ENCODE data around the gene ACVR1B. TPM values are rescaled to one million over a fixed set of nuclear protein-coding genes. Genes with fewer than 3 reads are reported as not detected.
"Not testable (repeated sequence)": the region's sequence is repeated elsewhere in the genome, so short reads cannot be mapped to it uniquely, and the experiment has no call there.

Gene ACVR1B
- total RNA-seq, 2 donors from 2014 or later: 39.6 to 43.3 TPM

DNA sequence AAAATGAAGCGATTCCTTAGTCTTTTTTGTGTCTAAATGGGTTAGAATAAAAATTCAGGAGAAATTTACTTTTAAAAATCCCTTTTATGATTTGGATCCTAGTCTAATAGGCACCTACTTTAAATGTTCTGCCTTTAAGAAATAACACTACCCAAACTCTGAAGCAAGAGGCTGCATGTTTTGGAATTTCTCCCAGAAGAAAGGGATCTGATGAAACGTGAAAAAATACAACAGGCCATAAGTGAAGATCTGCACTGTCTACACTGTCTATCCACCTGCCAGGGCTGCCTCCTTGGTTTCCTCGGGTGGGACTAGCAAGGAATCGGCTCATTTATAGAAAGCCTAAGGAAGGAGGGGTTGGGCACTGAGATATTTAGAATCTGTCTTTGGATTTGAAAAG, 22.1 kb downstream of the ACVR1B start:
- Histone ChIP-seq H3K36me3 (no peaks in the 10 kb centered on the region), H3K9me3 (no peaks in the 10 kb centered on the region), H3K27ac (no peak overlapping the region), H3K4me1 (replicated peaks) (peaks cover 12% of the 10 kb centered on the region), H3K4me3 (no peak overlapping the region), H3K27me3 (replicated peaks; ENCODE audit: insufficient read depth) (no peaks in the 10 kb centered on the region)
- TF ChIP-seq, protein P1, sequence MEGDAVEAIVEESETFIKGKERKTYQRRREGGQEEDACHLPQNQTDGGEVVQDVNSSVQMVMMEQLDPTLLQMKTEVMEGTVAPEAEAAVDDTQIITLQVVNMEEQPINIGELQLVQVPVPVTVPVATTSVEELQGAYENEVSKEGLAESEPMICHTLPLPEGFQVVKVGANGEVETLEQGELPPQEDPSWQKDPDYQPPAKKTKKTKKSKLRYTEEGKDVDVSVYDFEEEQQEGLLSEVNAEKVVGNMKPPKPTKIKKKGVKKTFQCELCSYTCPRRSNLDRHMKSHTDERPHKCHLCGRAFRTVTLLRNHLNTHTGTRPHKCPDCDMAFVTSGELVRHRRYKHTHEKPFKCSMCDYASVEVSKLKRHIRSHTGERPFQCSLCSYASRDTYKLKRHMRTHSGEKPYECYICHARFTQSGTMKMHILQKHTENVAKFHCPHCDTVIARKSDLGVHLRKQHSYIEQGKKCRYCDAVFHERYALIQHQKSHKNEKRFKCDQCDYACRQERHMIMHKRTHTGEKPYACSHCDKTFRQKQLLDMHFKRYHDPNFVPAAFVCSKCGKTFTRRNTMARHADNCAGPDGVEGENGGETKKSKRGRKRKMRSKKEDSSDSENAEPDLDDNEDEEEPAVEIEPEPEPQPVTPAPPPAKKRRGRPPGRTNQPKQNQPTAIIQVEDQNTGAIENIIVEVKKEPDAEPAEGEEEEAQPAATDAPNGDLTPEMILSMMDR (IDR thresholded peaks at IDR 0.05): no peak
- TF ChIP-seq POLR2AphosphoS5 (IDR thresholded peaks at IDR 0.05): no peak
- no peak for TF ChIP-seq POLR2A (IDR thresholded peaks at IDR 0.05)
- no peak for DNase-seq (ENCODE audit: low spot score)
- intact Hi-C loops (cut with DNase I): no loop called here
- 42% methylated on average over 4 of the region's 4 CpGs for WGBS

DNA sequence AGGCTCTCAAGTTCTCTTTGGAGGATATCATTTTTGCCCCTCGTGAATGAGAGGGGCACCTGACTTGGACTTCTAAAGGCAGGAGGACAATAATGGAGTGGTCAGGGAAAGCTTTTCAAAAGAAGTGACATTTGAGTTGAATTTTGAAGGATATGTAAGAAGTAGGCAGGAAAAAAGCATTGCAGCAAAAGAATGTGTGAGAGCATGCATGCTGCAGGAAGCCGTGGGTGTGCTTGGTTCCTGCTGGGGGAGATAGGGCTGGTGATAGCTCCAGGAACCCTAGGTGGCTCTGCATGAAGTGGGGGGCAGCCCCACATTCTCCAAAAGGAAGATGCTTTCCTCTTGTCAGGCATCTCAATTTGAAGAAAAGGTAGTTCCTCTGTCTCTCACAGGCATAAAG, 23.1 kb downstream of the ACVR1B start:
- H3K27me3 ChIP-seq (replicated peaks; ENCODE audit: insufficient read depth): no peaks in the 10 kb centered on the region
- no peaks in the 10 kb centered on the region for H3K9me3 ChIP-seq
- no peak overlapping the region for H3K27ac ChIP-seq
- 76% methylated on average over 2 of the region's 2 CpGs for WGBS
- peaks cover 12% of the 10 kb centered on the region for H3K4me1 ChIP-seq (replicated peaks)
- no peak overlapping the region for H3K4me3 ChIP-seq
- intact Hi-C loops (cut with DNase I): no loop called here
- no peak for DNase-seq (ENCODE audit: low spot score)
- no peaks in the 10 kb centered on the region for H3K36me3 ChIP-seq
- TF ChIP-seq POLR2AphosphoS5 (IDR thresholded peaks at IDR 0.05) (no peak), POLR2A (IDR thresholded peaks at IDR 0.05) (no peak)
- TF ChIP-seq, protein P1 (IDR thresholded peaks at IDR 0.05): no peak

DNA sequence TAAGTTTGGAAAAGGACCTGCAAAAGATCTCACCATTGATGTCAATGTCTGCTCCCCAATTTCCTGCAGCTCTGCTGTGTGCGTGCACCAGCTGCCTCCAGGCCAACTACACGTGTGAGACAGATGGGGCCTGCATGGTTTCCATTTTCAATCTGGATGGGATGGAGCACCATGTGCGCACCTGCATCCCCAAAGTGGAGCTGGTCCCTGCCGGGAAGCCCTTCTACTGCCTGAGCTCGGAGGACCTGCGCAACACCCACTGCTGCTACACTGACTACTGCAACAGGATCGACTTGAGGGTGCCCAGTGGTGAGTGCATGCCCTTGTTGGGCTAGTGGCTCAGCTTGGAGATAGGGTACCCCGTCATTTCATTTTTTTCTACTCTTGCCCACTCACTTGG, 23.7 kb downstream of the ACVR1B start:
- Histone ChIP-seq H3K4me3 (no peak overlapping the region), H3K4me1 (replicated peaks) (peaks cover 12% of the 10 kb centered on the region), H3K27me3 (replicated peaks; ENCODE audit: insufficient read depth) (no peaks in the 10 kb centered on the region), H3K27ac (no peak overlapping the region), H3K9me3 (no peaks in the 10 kb centered on the region), H3K36me3 (no peaks in the 10 kb centered on the region)
- intact Hi-C loops (cut with DNase I): no loop called here
- no peak for DNase-seq (ENCODE audit: low spot score)
- WGBS: 82% methylated on average over 8 of the region's 8 CpGs
- TF ChIP-seq POLR2A (IDR thresholded peaks at IDR 0.05): no peak
- no peak for TF ChIP-seq POLR2AphosphoS5 (IDR thresholded peaks at IDR 0.05)
- TF ChIP-seq, protein P1 (IDR thresholded peaks at IDR 0.05): no peak

DNA sequence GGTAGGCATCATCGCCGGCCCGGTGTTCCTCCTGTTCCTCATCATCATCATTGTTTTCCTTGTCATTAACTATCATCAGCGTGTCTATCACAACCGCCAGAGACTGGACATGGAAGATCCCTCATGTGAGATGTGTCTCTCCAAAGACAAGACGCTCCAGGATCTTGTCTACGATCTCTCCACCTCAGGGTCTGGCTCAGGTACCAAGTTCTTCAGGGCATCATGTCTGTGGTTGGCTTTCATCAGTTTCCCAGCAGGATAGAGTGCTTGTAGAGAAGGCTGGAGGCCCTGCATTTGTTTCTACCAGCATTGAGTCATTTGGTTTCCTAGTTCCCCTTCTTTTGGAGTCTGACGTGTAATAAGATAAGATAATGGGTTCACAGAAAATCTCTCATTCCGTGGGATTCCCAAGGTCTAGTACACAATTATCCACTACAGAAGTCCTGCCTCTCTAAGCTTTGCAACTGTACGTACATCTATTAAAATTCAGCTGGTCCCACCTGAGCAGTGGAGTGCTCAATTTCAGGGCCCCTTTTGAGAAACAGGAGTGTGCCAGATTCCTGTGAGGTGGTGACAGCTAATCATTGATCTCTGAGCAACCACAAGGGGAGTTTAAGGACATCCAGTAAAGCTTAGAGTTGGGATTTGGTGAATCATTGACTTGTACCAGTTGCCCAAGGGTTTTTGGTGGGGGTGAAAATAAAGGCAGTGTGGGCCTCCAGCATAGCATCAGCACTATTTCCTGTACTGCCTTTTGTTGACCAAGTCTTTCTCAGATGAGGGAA, 25.1 kb downstream of the ACVR1B start:
- Histone ChIP-seq H3K36me3 (no peaks in the 10 kb centered on the region), H3K4me1 (replicated peaks) (peaks cover 8% of the 10 kb centered on the region), H3K27me3 (replicated peaks; ENCODE audit: insufficient read depth) (no peaks in the 10 kb centered on the region), H3K27ac (no peak overlapping the region), H3K9me3 (no peaks in the 10 kb centered on the region), H3K4me3 (no peak overlapping the region)
- intact Hi-C loops (cut with DNase I): no loop called here
- no peak for TF ChIP-seq POLR2A (IDR thresholded peaks at IDR 0.05)
- TF ChIP-seq POLR2AphosphoS5 (IDR thresholded peaks at IDR 0.05): no peak
- TF ChIP-seq, protein P1 (IDR thresholded peaks at IDR 0.05): no peak
- DNase-seq (ENCODE audit: low spot score): no peak
- WGBS: 91% methylated on average over 10 of the region's 10 CpGs

DNA sequence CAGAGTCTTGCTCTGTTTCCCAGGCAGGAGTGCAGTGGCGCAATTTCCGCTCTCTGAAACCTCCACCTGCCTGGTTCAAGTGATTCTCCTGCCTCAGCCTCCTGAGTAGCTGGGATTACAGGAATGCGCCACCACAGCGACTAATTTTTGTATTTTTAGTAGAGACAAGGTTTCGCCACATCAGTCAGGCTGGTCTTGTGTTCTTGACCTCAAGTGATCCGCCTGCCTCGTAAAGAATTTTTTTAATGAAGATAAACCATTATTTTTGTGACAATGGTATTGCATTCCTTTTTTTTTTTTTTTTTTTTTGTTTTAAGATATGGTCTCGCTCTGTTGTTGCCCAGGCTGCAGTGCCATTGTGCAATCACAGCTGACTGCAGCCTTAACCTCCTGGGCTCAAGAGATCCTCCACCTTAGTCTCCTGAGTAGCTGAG, 25.8 kb downstream of the ACVR1B start:
- no peak for DNase-seq (ENCODE audit: low spot score)
- no peak overlapping the region for H3K27ac ChIP-seq
- intact Hi-C loops (cut with DNase I): no loop called here
- no peak overlapping the region for H3K4me3 ChIP-seq
- H3K27me3 ChIP-seq (replicated peaks; ENCODE audit: insufficient read depth): no peaks in the 10 kb centered on the region
- whole genome bisulfite sequencing: 91% methylated on average over 8 of the region's 8 CpGs
- H3K36me3 ChIP-seq: no peaks in the 10 kb centered on the region
- no peaks in the 10 kb centered on the region for H3K9me3 ChIP-seq
- TF ChIP-seq, protein P1 (IDR thresholded peaks at IDR 0.05): no peak
- TF ChIP-seq POLR2AphosphoS5 (IDR thresholded peaks at IDR 0.05) (no peak), POLR2A (IDR thresholded peaks at IDR 0.05) (no peak)
- H3K4me1 ChIP-seq (replicated peaks): peaks cover 7% of the 10 kb centered on the region

DNA sequence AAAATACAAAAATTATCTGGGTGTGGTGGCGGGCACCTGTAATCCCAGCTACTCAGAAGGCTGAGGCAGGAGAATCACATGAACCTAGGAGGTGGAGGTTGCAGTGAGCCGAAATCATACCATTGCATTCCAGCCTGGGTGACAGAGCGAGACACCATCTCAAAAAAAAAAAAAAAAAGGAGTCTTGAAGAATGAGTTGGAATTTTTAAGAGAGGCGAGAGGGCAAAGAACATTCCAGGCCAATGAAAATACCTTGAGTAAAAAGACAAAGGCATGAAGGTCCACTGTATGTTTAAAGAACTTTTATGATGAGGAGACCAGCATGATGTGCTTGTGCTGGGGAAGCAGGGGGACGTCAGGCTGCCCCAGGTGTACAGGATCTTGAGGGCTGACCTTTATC, 27.8 kb downstream of the ACVR1B start:
- DNase-seq (ENCODE audit: low spot score); H3K4me1 ChIP-seq (replicated peaks); H3K27me3 ChIP-seq (replicated peaks; ENCODE audit: insufficient read depth); H3K36me3 ChIP-seq; H3K9me3 ChIP-seq; H3K4me3 ChIP-seq; intact Hi-C loops (cut with DNase I); H3K27ac ChIP-seq: not testable (repeated sequence)
- 82% methylated on average over 5 of the region's 5 CpGs for WGBS

All from prostate gland (tissue), 2 donors.